Measurements from ENCODE around the gene CFAP221. TPM values are rescaled to one million over a fixed set of nuclear protein-coding genes. Genes with fewer than 3 reads are reported as not detected.

The CFAP221 gene
- total and polyA plus RNA-seq, 10 of the 15 experiments (the other 5 are each of a cell fraction or from before 2014, with no cell fraction given) = not detected

- no peaks in the 10 kb centered on the region for H4K20me1 ChIP-seq (ENCODE audit: control insufficient read depth, insufficient read depth)
- peaks cover 7% of the 10 kb centered on the region for H3K4me1 ChIP-seq (ENCODE audit: control insufficient read depth, insufficient read depth, low read length)
- intact Hi-C loops (cut with micrococcal nuclease; ENCODE audit: unreplicated experiment) (no loop called here), in situ Hi-C loops (cut with MboI) (no loop called here)
- POLR2A ChIA-PET = no interaction called here
- RAD21 ChIA-PET (ENCODE audit: unreplicated experiment) = no interaction called here
- DNase-seq (ENCODE audit: low read depth, low spot score) (no peak), ATAC-seq (no peak), FAIRE-seq (no peak)
- H2AFZ ChIP-seq (ENCODE audit: control insufficient read depth, low read depth, low read length) = no peak overlapping the region
- SMC1A ChIA-PET (ENCODE audit: uncharacterized antibody, unreplicated experiment) = interaction anchor here (0.6 kb wide), 1 partner anchor 494 kb away, joined by 3 read pairs; no protein-coding TSS in a partner anchor
- H3K4me2 ChIP-seq (ENCODE audit: control insufficient read depth, insufficient read depth) = peak overlapping the region; percentile 85
- H3K9me3 ChIP-seq (replicated peaks; ENCODE audit: control insufficient read depth, insufficient read depth, low read length) = no peaks in the 10 kb centered on the region
- CTCF ChIA-PET = interaction anchor here (1.0 to 2.1 kb wide), 2 partner anchors 22 to 38 kb away, joined by 5 to 9 read pairs; no protein-coding TSS in a partner anchor
- no peak overlapping the region for H3K9ac ChIP-seq (ENCODE audit: control insufficient read depth, insufficient read depth, low read length)
- H3K27me3 ChIP-seq (replicated peaks in 1 of 2; ENCODE audit: control insufficient read depth in 2 of 2, insufficient read depth in 2 of 2, low read length in 1 of 2) = no peaks in the 10 kb centered on the region
- H3K27ac ChIP-seq (ENCODE audit: control insufficient read depth, insufficient read depth) = no peak overlapping the region
- peaks cover 3 to 9% of the 10 kb centered on the region in 2 experiments; a peak in 2 of 4 replicates for H3K36me3 ChIP-seq (ENCODE audit: control insufficient read depth in 2 of 2, insufficient read depth in 2 of 2, low read length in 1 of 2)
- H3K79me2 ChIP-seq (ENCODE audit: control insufficient read depth, insufficient read depth, low read length) = peaks cover 15% of the 10 kb centered on the region
- no TSS peak for BruUV-seq (replicated peaks)
- over 99% methylated on average over 13 of the region's 13 CpGs for WGBS (ENCODE audit: insufficient coverage, insufficient replicate concordance, low lambda C conversion rate, missing lambda C conversion rate)
- 0 out of 2 replicates have a peak overlapping the region, but pooled peaks have one; percentile 85 for H3K4me3 ChIP-seq
- TF ChIP-seq NFXL1 (IDR thresholded peaks at IDR 0.05; ENCODE audit: borderline replicate concordance) (no peak), ZSCAN29 (IDR thresholded peaks at IDR 0.05) (no peak), ZNF207 (IDR thresholded peaks at IDR 0.05; ENCODE audit: borderline replicate concordance) (no peak), TARDBP (IDR thresholded peaks at IDR 0.05; ENCODE audit: borderline replicate concordance) (no peak), SPI1 (IDR thresholded peaks at IDR 0.05; ENCODE audit: borderline replicate concordance, insufficient read depth, low read depth, low read length) (no peak), HDAC6 (IDR thresholded peaks at IDR 0.05; ENCODE audit: unreplicated experiment) (no peak), RELB (IDR thresholded peaks at IDR 0.05; ENCODE audit: low read depth) (no peak), ZNF687 (IDR thresholded peaks at IDR 0.05) (no peak), LARP7 (IDR thresholded peaks at IDR 0.05) (no peak), BMI1 (IDR thresholded peaks at IDR 0.05; ENCODE audit: borderline replicate concordance) (no peak), E4F1 (IDR thresholded peaks at IDR 0.05; ENCODE audit: borderline replicate concordance, partially characterized antibody) (no peak), CHD1 (IDR thresholded peaks at IDR 0.05; ENCODE audit: low read depth, low read length) (no peak), NBN (IDR thresholded peaks at IDR 0.05) (no peak), ZNF622 (IDR thresholded peaks at IDR 0.05) (no peak)
Observed at GRCh38 chr2:119680457-119681202, 136.4 kb downstream of the CFAP221 start.
